ENCODE results near the gene PNPLA7. TPM values are rescaled to one million over a fixed set of nuclear protein-coding genes. Genes with fewer than 3 reads are reported as not detected.
A peak's percentile ranks its signal among the peaks of the same experiment; 100 is the strongest.
"Not testable (repeated sequence)": the region's sequence is repeated elsewhere in the genome, so short reads cannot be mapped to it uniquely, and the experiment has no call there.

Gene PNPLA7
- polyA plus RNA-seq, 4 donors, result 2.9 to 8.8 (median 3.3) TPM

DNA sequence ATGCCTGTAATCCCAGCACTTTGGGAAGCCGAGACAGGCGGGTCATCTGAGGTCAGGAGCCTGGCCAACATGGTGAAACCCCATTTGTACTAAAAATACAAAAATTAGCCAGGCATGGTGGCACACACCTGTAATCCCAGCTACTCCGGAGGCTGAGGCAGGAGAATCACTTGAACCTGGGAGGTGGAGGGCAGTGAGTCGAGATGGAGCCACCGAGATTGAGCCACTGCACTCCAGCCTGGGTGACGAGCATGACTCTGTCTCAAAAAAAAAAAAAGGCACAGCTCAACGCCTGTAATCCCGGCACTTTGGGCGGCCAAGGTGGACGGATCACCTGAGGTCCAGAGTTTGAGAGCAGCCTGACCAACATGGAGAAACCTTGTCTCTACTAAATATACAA lies 3.5 kb upstream of the PNPLA7 start:
- not testable (repeated sequence) for DNase-seq; H3K4me3 ChIP-seq (ENCODE audit: low read depth in 1 of 3, low read length in 3 of 3); H3K27me3 ChIP-seq (ENCODE audit: control insufficient read depth in 3 of 3, insufficient read depth in 3 of 3, low read length in 3 of 3); H3K27ac ChIP-seq (ENCODE audit: low read depth in 1 of 3, low read length in 2 of 3); H3K9me3 ChIP-seq (ENCODE audit: control insufficient read depth in 2 of 2, insufficient read depth in 1 of 2, low read depth in 1 of 2, low read length in 1 of 2); FAIRE-seq
- H3K4me1 ChIP-seq (ENCODE audit: control insufficient read depth in 3 of 3, insufficient read depth in 2 of 3, low read depth in 1 of 3, low read length in 2 of 3), result peaks cover 0 to 15% (median 4%) of the 10 kb centered on the region in 3 donors
- H3K36me3 ChIP-seq (ENCODE audit: control insufficient read depth in 3 of 3, insufficient read depth in 2 of 3, low read depth in 1 of 3, low read length in 3 of 3), result peaks cover 0 to 49% (median 0%) of the 10 kb centered on the region in 3 donors
- WGBS, 3 donors, result 90 to 92% (median 90%) methylated on average over 10 of the region's 10 CpGs

- Histone ChIP-seq H3K36me3 (ENCODE audit: control insufficient read depth in 3 of 3, insufficient read depth in 2 of 3, low read depth in 1 of 3, low read length in 3 of 3) (peaks cover 0 to 37% (median 0%) of the 10 kb centered on the region in 3 donors), H3K4me3 (ENCODE audit: low read depth in 1 of 3, low read length in 3 of 3) (peak overlapping the region; percentile 70 to 82 (median 71)), H3K27me3 (ENCODE audit: control insufficient read depth in 3 of 3, insufficient read depth in 3 of 3, low read length in 3 of 3) (no peaks in the 10 kb centered on the region), H3K27ac (ENCODE audit: low read depth in 1 of 3, low read length in 2 of 3) (peak overlapping the region; percentile 45 to 88 (median 82)), H3K9me3 (ENCODE audit: control insufficient read depth in 2 of 2, insufficient read depth in 1 of 2, low read depth in 1 of 2, low read length in 1 of 2) (no peaks in the 10 kb centered on the region), H3K4me1 (ENCODE audit: control insufficient read depth in 3 of 3, insufficient read depth in 2 of 3, low read depth in 1 of 3, low read length in 2 of 3) (peaks cover 0 to 15% (median 4%) of the 10 kb centered on the region in 3 donors)
- DNase-seq (peak in 1 of 2 donors; percentile 69), FAIRE-seq (no peak)
- 4 to 8% (median 5%) methylated on average over 45 to 58 of the region's 58 CpGs for WGBS, 3 donors
Observed at GRCh38 chr9:137552022-137552768, 2.0 kb upstream of the PNPLA7 start.

GRCh38 chr9:137551264-137552021 lies 1.2 kb upstream of the PNPLA7 start, which contains the start of gene MRPL41:
TSS of gene MRPL41 (plus strand) at chr9:137551879. CDS start at chr9:137552082, 203 bp downstream.
- DNase-seq (peak; percentile 92 to 95), FAIRE-seq (no peak)
- Histone ChIP-seq H3K4me3 (ENCODE audit: low read depth in 1 of 3, low read length in 3 of 3) (peak within 1 kb of the TSS; percentile 70 to 82 (median 71)), H3K4me1 (ENCODE audit: control insufficient read depth in 3 of 3, insufficient read depth in 2 of 3, low read depth in 1 of 3, low read length in 2 of 3) (peaks cover 0 to 15% (median 4%) of the 10 kb centered on the region in 3 donors), H3K9me3 (ENCODE audit: control insufficient read depth in 2 of 2, insufficient read depth in 1 of 2, low read depth in 1 of 2, low read length in 1 of 2) (peaks cover 0 to 2% of the 10 kb centered on the region in 2 donors), H3K27me3 (ENCODE audit: control insufficient read depth in 3 of 3, insufficient read depth in 3 of 3, low read length in 3 of 3) (no peaks in the 10 kb centered on the region), H3K36me3 (ENCODE audit: control insufficient read depth in 3 of 3, insufficient read depth in 2 of 3, low read depth in 1 of 3, low read length in 3 of 3) (peaks cover 0 to 32% (median 0%) of the 10 kb centered on the region in 3 donors), H3K27ac (ENCODE audit: low read depth in 1 of 3, low read length in 2 of 3) (peak within 1 kb of the TSS; percentile 67 to 88 (median 82))
- WGBS, 3 donors, result 0 to 1% (median 0%) methylated on average over 40 to 106 of the region's 106 CpGs

- not testable (repeated sequence) for H3K27me3 ChIP-seq (ENCODE audit: control insufficient read depth in 3 of 3, insufficient read depth in 3 of 3, low read length in 3 of 3); DNase-seq; H3K9me3 ChIP-seq (ENCODE audit: control insufficient read depth in 2 of 2, insufficient read depth in 1 of 2, low read depth in 1 of 2, low read length in 1 of 2); FAIRE-seq
- Histone ChIP-seq H3K36me3 (ENCODE audit: control insufficient read depth in 3 of 3, insufficient read depth in 2 of 3, low read depth in 1 of 3, low read length in 3 of 3) (peaks cover 0 to 29% (median 0%) of the 10 kb centered on the region in 3 donors), H3K27ac (ENCODE audit: low read depth in 1 of 3, low read length in 2 of 3) (peak overlapping the region; percentile 67 to 87 (median 76)), H3K4me1 (ENCODE audit: control insufficient read depth in 3 of 3, insufficient read depth in 2 of 3, low read depth in 1 of 3, low read length in 2 of 3) (peaks cover 0 to 15% (median 4%) of the 10 kb centered on the region in 3 donors), H3K4me3 (ENCODE audit: low read depth in 1 of 3, low read length in 3 of 3) (peak overlapping the region; percentile 40 to 70 (median 58))
- 0 to 5% (median 1%) methylated on average over 7 to 17 of the region's 17 CpGs for WGBS, 3 donors
Observed at GRCh38 chr9:137550958-137551263, 709 bp upstream of the PNPLA7 start.

- H3K27me3 ChIP-seq (ENCODE audit: control insufficient read depth in 3 of 3, insufficient read depth in 3 of 3, low read length in 3 of 3), result no peaks in the 10 kb centered on the region
- DNase-seq (no peak), FAIRE-seq (no peak)
- peaks cover 0 to 15% (median 4%) of the 10 kb centered on the region in 3 donors for H3K4me1 ChIP-seq (ENCODE audit: control insufficient read depth in 3 of 3, insufficient read depth in 2 of 3, low read depth in 1 of 3, low read length in 2 of 3)
- 90 to 94% (median 93%) methylated on average over 22 to 23 of the region's 23 CpGs for WGBS, 3 donors
- H3K4me3 ChIP-seq (ENCODE audit: low read depth in 1 of 3, low read length in 3 of 3), result no peak overlapping the region
- H3K36me3 ChIP-seq (ENCODE audit: control insufficient read depth in 3 of 3, insufficient read depth in 2 of 3, low read depth in 1 of 3, low read length in 3 of 3), result peaks cover 0 to 14% (median 0%) of the 10 kb centered on the region in 3 donors
- H3K27ac ChIP-seq (ENCODE audit: low read depth in 1 of 3, low read length in 2 of 3), result no peak overlapping the region
- H3K9me3 ChIP-seq (ENCODE audit: control insufficient read depth in 2 of 2, insufficient read depth in 1 of 2, low read depth in 1 of 2, low read length in 1 of 2), result peaks cover 0 to 6% of the 10 kb centered on the region in 2 donors
Observed at GRCh38 chr9:137547687-137548543, 2.3 kb downstream of the PNPLA7 start.

GRCh38 chr9:137545123-137545522 lies 5.1 kb downstream of the PNPLA7 start:
- peaks cover 0 to 6% of the 10 kb centered on the region in 2 donors for H3K9me3 ChIP-seq (ENCODE audit: control insufficient read depth in 2 of 2, insufficient read depth in 1 of 2, low read depth in 1 of 2, low read length in 1 of 2)
- no peak overlapping the region for H3K4me3 ChIP-seq (ENCODE audit: low read depth in 1 of 3, low read length in 3 of 3)
- peaks cover 0 to 25% (median 2%) of the 10 kb centered on the region in 3 donors for H3K36me3 ChIP-seq (ENCODE audit: control insufficient read depth in 3 of 3, insufficient read depth in 2 of 3, low read depth in 1 of 3, low read length in 3 of 3)
- peaks cover 0 to 7% (median 0%) of the 10 kb centered on the region in 3 donors for H3K4me1 ChIP-seq (ENCODE audit: control insufficient read depth in 3 of 3, insufficient read depth in 2 of 3, low read depth in 1 of 3, low read length in 2 of 3)
- peak overlapping the region in 1 of 3 donors; percentile 4 for H3K27ac ChIP-seq (ENCODE audit: low read depth in 1 of 3, low read length in 2 of 3)
- H3K27me3 ChIP-seq (ENCODE audit: control insufficient read depth in 3 of 3, insufficient read depth in 3 of 3, low read length in 3 of 3), result no peaks in the 10 kb centered on the region
- FAIRE-seq (no peak), DNase-seq (no peak)
- 78 to 88% (median 85%) methylated on average over 10 of the region's 10 CpGs for WGBS, 3 donors

DNA sequence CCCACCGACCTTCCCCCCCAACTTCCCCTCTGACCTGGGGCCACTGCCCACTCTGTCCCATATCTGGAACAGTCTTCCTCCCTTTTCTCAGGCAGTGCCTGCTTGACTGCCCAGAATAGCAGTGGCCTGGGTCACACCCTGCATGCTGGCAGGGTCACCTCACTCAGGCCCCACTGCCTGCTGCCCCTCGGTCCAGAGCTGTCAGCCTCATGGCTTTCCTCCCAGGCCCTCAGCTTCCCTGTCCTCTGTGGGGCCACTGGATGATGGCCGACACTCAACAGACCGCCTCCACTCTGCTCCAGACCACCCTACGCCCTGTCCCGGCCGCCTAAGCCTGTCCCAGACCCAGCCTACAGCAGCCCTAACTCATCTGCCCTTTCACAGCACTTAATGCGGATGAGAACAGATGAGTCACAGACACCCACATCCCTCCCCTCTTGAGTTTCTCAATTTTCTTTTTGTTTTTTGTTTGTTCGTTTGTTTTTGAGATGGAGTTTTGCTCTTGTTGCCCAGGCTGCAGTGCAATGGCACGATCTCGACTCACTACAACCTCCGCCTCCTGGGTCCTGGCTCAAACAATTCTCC lies 5.9 kb downstream of the PNPLA7 start:
- Histone ChIP-seq H3K4me1 (ENCODE audit: control insufficient read depth in 3 of 3, insufficient read depth in 2 of 3, low read depth in 1 of 3, low read length in 2 of 3) (no peaks in the 10 kb centered on the region), H3K9me3 (ENCODE audit: control insufficient read depth in 2 of 2, insufficient read depth in 1 of 2, low read depth in 1 of 2, low read length in 1 of 2) (peaks cover 0 to 6% of the 10 kb centered on the region in 2 donors), H3K4me3 (ENCODE audit: low read depth in 1 of 3, low read length in 3 of 3) (no peak overlapping the region), H3K27ac (ENCODE audit: low read depth in 1 of 3, low read length in 2 of 3) (peak overlapping the region in 1 of 3 donors; percentile 32), H3K27me3 (ENCODE audit: control insufficient read depth in 3 of 3, insufficient read depth in 3 of 3, low read length in 3 of 3) (no peaks in the 10 kb centered on the region), H3K36me3 (ENCODE audit: control insufficient read depth in 3 of 3, insufficient read depth in 2 of 3, low read depth in 1 of 3, low read length in 3 of 3) (peaks cover 0 to 28% (median 4%) of the 10 kb centered on the region in 3 donors)
- FAIRE-seq (no peak), DNase-seq (no peak)
- WGBS, 3 donors, result 84 to 89% (median 84%) methylated on average over 12 of the region's 12 CpGs
